Measurements from ENCODE around the gene MTHFD1L. TPM values are rescaled to one million over a fixed set of nuclear protein-coding genes. Genes with fewer than 3 reads are reported as not detected.
A peak's percentile ranks its signal among the peaks of the same experiment; 100 is the strongest.

MTHFD1L gene
- total and polyA plus RNA-seq, 3 donors from 2014 or later: 23.4 to 35.3 (median 29.5) TPM

- intact Hi-C loops (cut with DNase I; ENCODE audit: low total_unique reads): no loop called here
Measured at GRCh38 chr6:151004383-151005024, 139.0 kb downstream of the MTHFD1L start.

GRCh38 chr6:151005164-151005563, 139.7 kb downstream of the MTHFD1L start:
- Histone ChIP-seq H3K36me3 (ENCODE audit: low read depth, missing control alignments) (no peaks in the 10 kb centered on the region), H3K27ac (no peak overlapping the region), H3K4me1 (peaks cover 13% of the 10 kb centered on the region), H3K9me3 (no peaks in the 10 kb centered on the region), H3K4me3 (no peak overlapping the region), H3K27me3 (no peaks in the 10 kb centered on the region)
- intact Hi-C loops (cut with DNase I; ENCODE audit: low total_unique reads): no loop called here
- DNase-seq: no peak
- WGBS, 2 donors: 79% methylated on average over 6 of the region's 6 CpGs
- no peak for TF ChIP-seq POLR2A (IDR thresholded peaks at IDR 0.05)
- TF ChIP-seq, protein P1, sequence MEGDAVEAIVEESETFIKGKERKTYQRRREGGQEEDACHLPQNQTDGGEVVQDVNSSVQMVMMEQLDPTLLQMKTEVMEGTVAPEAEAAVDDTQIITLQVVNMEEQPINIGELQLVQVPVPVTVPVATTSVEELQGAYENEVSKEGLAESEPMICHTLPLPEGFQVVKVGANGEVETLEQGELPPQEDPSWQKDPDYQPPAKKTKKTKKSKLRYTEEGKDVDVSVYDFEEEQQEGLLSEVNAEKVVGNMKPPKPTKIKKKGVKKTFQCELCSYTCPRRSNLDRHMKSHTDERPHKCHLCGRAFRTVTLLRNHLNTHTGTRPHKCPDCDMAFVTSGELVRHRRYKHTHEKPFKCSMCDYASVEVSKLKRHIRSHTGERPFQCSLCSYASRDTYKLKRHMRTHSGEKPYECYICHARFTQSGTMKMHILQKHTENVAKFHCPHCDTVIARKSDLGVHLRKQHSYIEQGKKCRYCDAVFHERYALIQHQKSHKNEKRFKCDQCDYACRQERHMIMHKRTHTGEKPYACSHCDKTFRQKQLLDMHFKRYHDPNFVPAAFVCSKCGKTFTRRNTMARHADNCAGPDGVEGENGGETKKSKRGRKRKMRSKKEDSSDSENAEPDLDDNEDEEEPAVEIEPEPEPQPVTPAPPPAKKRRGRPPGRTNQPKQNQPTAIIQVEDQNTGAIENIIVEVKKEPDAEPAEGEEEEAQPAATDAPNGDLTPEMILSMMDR (IDR thresholded peaks at IDR 0.05): no peak

More at GRCh38 chr6:151004383-151005024, 139.0 kb downstream of the MTHFD1L start:
- peak overlapping the region in 1 of 2 donors; percentile 16 for H3K27ac ChIP-seq
- DNase-seq: no peak
- no peak overlapping the region for H3K4me3 ChIP-seq
- TF ChIP-seq, protein P1 (IDR thresholded peaks at IDR 0.05): no peak
- TF ChIP-seq POLR2A (IDR thresholded peaks at IDR 0.05): no peak
- 55 to 57% methylated on average over 8 of the region's 8 CpGs for WGBS, 2 donors
- no peaks in the 10 kb centered on the region for H3K9me3 ChIP-seq
- H3K36me3 ChIP-seq (ENCODE audit: low read depth, missing control alignments): no peaks in the 10 kb centered on the region
- peaks cover 13% of the 10 kb centered on the region for H3K4me1 ChIP-seq
- no peaks in the 10 kb centered on the region for H3K27me3 ChIP-seq

DNA sequence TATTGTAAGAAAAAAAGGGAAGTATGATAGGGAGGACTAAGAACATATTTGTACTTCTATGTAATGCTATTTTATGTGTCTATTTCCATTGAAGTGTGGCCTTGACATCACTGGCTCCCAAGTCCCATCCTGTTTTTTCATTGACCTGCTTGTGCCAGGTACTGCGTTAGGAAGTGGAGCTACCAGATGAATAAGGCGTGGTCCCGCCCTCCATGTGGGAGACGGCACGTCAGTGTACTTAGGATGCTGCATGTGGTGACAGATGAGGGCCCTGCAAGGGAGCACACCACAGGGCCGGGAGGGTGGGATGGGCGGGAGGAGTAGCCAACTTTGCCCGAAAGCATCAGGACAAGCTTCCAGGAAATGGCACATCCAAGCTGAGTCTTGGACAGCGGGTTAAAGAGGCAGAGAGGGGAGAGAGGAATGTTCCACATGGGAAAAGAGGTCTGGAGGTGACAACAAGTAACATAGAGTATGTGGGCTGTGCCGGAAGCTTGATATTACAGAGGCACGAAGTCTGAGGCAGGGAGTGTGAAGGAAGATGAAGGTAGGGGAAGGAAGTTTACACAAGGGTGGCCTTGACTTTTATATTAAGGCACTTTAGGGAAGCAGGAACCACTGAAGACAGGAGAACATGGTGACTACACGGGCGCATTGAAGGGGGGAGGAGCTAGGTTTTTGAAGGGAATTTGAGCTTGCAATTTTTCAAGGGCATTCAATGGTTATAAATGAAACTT, 140.6 kb downstream of the MTHFD1L start:
- DNase-seq: no peak
- Histone ChIP-seq H3K4me3 (no peak overlapping the region), H3K36me3 (ENCODE audit: low read depth, missing control alignments) (no peaks in the 10 kb centered on the region), H3K27me3 (no peaks in the 10 kb centered on the region), H3K4me1 (peaks cover 13% of the 10 kb centered on the region), H3K27ac (no peak overlapping the region), H3K9me3 (no peaks in the 10 kb centered on the region)
- 68 to 72% methylated on average over 13 of the region's 13 CpGs for WGBS, 2 donors
- no peak for TF ChIP-seq POLR2A (IDR thresholded peaks at IDR 0.05)
- intact Hi-C loops (cut with DNase I; ENCODE audit: low total_unique reads): no loop called here

DNA sequence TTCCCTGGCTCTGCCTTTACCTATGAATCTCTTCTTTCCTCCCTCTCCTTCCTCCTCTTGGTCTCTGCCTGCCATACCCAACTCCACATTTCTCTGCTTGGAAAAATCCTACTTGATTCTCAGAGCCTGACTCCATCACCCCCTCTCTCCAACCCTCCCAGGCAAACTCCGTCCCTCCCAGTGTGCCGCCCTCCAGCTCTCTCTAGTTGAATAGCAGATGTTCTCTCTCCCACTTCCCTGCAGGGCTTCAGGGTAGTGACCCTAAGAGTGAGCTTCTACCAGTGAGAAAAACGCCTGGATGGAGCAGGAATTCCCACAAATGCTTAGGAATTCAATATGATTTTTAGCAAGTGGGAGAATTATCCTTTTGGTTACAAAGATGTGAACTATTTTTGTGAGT, 141.6 kb downstream of the MTHFD1L start:
- intact Hi-C loops (cut with DNase I; ENCODE audit: low total_unique reads): no loop called here
- Histone ChIP-seq H3K36me3 (ENCODE audit: low read depth, missing control alignments) (no peaks in the 10 kb centered on the region), H3K4me1 (peaks cover 6% of the 10 kb centered on the region), H3K9me3 (no peaks in the 10 kb centered on the region), H3K27me3 (no peaks in the 10 kb centered on the region), H3K27ac (no peak overlapping the region), H3K4me3 (no peak overlapping the region)
- 82 to 87% methylated on average over 3 of the region's 3 CpGs for WGBS, 2 donors
- no peak for DNase-seq
- TF ChIP-seq, protein P1 (IDR thresholded peaks at IDR 0.05): no peak
- TF ChIP-seq POLR2A (IDR thresholded peaks at IDR 0.05): no peak

- no peak for DNase-seq
- H3K9me3 ChIP-seq: no peaks in the 10 kb centered on the region
- no peak overlapping the region for H3K4me3 ChIP-seq
- H3K27ac ChIP-seq: no peak overlapping the region
- WGBS, 2 donors: 56 to 79% methylated on average over 4 of the region's 4 CpGs
- H3K36me3 ChIP-seq (ENCODE audit: low read depth, missing control alignments): no peaks in the 10 kb centered on the region
- no peaks in the 10 kb centered on the region for H3K27me3 ChIP-seq
- H3K4me1 ChIP-seq: peaks cover 3% of the 10 kb centered on the region
- TF ChIP-seq, protein P1 (IDR thresholded peaks at IDR 0.05): no peak
- TF ChIP-seq POLR2A (IDR thresholded peaks at IDR 0.05): no peak
- intact Hi-C loops (cut with DNase I; ENCODE audit: low total_unique reads): no loop called here
Measured at GRCh38 chr6:151007922-151008321, 142.4 kb downstream of the MTHFD1L start.
